A673 (cell line): ENCODE data around the gene MSANTD1. TPM values are rescaled to one million over a fixed set of nuclear protein-coding genes. Genes with fewer than 3 reads are reported as not detected.

Experiments used
- BruUV-seq: library from RNA; stranded (reverse); fragments of 400-500 nt; replicated peaks from 2 replicates; lab custom pipeline; 2021; lab: Mats Ljungman, UMichigan
- CTCF ChIA-PET: fragments of 300-600 bp; sonication (Branson Sonifier 250); formaldehyde crosslinking; loops from one replicate; lab custom pipeline; 2022; ENCODE audit warnings: antibody characterized with exemption; lab: Charles Lee
- POLR2A ChIA-PET: fragments of 300-600 bp; sonication (Branson Sonifier 250); formaldehyde crosslinking; loops from one replicate; lab custom pipeline; 2022; ENCODE audit warnings: antibody characterized with exemption; ENCODE audit not compliant: low non-redundant PET; lab: Charles Lee
- DNase-seq: peaks from one replicate; pipeline ENCODE4 v3.0.0-alpha.2; 2015; ENCODE audit warnings: low spot score
- H3K27ac ChIP-seq: fragments of 200-600 bp; sonication (generic); 2 replicates; pipeline ENCODE4 v1.5.1; 2016; ENCODE audit warnings: mixed run types, low read depth, mild to moderate bottlenecking, mixed read lengths, antibody characterized with exemption, low read length; ENCODE audit not compliant: poor library complexity, severe bottlenecking
- H3K27me3 ChIP-seq: fragments of 200-600 bp; sonication (generic); replicated peaks from 2 replicates; pipeline ENCODE4 v1.6.1; 2017; ENCODE audit warnings: mixed run types, low read depth, mild to moderate bottlenecking, mixed read lengths, antibody characterized with exemption, low read length; ENCODE audit not compliant: insufficient read depth, poor library complexity
- H3K36me3 ChIP-seq: fragments of 200-600 bp; sonication (generic); 2 replicates; pipeline ENCODE4 v1.6.1; 2016; ENCODE audit warnings: mixed run types, mild to moderate bottlenecking, mixed read lengths, antibody characterized with exemption, low read length; ENCODE audit not compliant: insufficient read depth, poor library complexity, severe bottlenecking
- H3K4me1 ChIP-seq: fragments of 200-600 bp; sonication (generic); 2 replicates; pipeline ENCODE4 v1.6.1; 2017; ENCODE audit warnings: mixed run types, mild to moderate bottlenecking, mixed read lengths, antibody characterized with exemption, low read length; ENCODE audit not compliant: insufficient read depth, poor library complexity, severe bottlenecking
- H3K4me3 ChIP-seq: fragments of 200-600 bp; sonication (generic); 2 replicates; pipeline ENCODE4 v1.5.1; 2016; ENCODE audit warnings: low read depth, mixed run types, mild to moderate bottlenecking, mixed read lengths, low read length; ENCODE audit not compliant: poor library complexity, severe bottlenecking
- H3K9me3 ChIP-seq: fragments of 200-600 bp; sonication (generic); 2 replicates; pipeline ENCODE4 v1.6.1; 2016; ENCODE audit warnings: mixed run types, low read depth, mild to moderate bottlenecking, mixed read lengths, antibody characterized with exemption, low read length; ENCODE audit not compliant: poor library complexity, severe bottlenecking
- EZH2 ChIP-seq: fragments of 200-600 bp; sonication (generic); IDR thresholded peaks from 2 replicates; pipeline ENCODE4 v1.6.1; 2017; ENCODE audit warnings: borderline replicate concordance, low read depth, mild to moderate bottlenecking, mixed read lengths, antibody characterized with exemption, low read length; ENCODE audit not compliant: poor library complexity, severe bottlenecking
- intact Hi-C: fragments of 100-400 bp; cut with micrococcal nuclease; formaldehyde crosslinking; loops from one replicate; pipeline ENCODE4 v1.10.0; 2022; ENCODE audit not compliant: unreplicated experiment
- total RNA-seq: library from RNA; stranded (reverse); gene quantifications from 2 replicates; pipeline ENCODE4 v1.2.3, GENCODE V29; 2021
- TF ChIP-seq, protein P1 (sequence below): fragments of 300-800, 200-600 bp; sonication (generic); conservative IDR thresholded peaks from 2 replicates; pipeline ENCODE4 v1.5.1; 2017; ENCODE audit warnings: low read depth, mild to moderate bottlenecking, antibody characterized with exemption, low read length, moderate library complexity, mixed read lengths

MSANTD1 gene
- total RNA-seq, 1 experiment from 2014 or later: 2.3 TPM

DNA sequence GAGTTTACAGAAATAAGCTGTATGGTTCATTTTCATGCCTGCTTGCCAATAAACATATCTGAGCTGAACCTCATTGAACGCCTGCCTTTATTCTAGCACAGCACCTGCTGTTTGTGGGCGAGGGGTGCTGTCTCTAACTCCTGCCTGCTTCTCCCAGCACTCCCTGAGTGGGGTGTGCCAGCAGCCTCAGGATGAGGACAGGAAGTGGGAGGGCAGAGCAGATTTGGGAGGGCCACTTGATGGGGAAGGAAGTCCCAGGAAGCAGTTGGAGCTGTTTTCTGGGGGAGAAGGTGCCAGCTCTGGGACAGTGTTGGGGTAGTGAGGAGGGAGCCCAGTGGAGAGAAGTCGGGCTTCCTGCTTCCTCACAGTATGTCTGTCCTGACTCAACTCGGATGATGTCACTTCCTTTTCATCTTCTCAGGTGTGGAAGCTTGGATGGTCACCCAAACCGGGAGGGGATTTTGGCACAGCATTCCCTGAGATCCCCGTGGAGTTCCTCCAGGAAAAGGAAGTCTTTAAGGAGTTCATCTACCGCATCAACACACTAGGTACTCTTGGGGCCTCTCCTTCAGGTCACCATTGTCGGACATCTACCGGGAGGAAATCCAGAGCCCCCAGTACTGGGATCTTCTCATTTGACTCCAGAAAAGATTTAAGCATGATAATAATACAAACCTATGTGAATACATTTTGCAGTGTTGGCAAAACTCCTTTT is 29.0 kb upstream of the MSANTD1 start:
- Histone ChIP-seq H3K27ac (no peak overlapping the region), H3K9me3 (no peaks in the 10 kb centered on the region), H3K27me3 (no peaks in the 10 kb centered on the region), H3K36me3 (peaks cover 52% of the 10 kb centered on the region), H3K4me1 (no peaks in the 10 kb centered on the region), H3K4me3 (no peak overlapping the region)
- DNase-seq: no peak
- BruUV-seq: no TSS peak
- TF ChIP-seq EZH2: no peak
- TF ChIP-seq, protein P1, sequence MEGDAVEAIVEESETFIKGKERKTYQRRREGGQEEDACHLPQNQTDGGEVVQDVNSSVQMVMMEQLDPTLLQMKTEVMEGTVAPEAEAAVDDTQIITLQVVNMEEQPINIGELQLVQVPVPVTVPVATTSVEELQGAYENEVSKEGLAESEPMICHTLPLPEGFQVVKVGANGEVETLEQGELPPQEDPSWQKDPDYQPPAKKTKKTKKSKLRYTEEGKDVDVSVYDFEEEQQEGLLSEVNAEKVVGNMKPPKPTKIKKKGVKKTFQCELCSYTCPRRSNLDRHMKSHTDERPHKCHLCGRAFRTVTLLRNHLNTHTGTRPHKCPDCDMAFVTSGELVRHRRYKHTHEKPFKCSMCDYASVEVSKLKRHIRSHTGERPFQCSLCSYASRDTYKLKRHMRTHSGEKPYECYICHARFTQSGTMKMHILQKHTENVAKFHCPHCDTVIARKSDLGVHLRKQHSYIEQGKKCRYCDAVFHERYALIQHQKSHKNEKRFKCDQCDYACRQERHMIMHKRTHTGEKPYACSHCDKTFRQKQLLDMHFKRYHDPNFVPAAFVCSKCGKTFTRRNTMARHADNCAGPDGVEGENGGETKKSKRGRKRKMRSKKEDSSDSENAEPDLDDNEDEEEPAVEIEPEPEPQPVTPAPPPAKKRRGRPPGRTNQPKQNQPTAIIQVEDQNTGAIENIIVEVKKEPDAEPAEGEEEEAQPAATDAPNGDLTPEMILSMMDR: no peak
- CTCF ChIA-PET: interaction anchor here (0.6 kb wide), 1 partner anchor 221 kb away, joined by 3 read pairs; no protein-coding TSS in a partner anchor
- intact Hi-C loops: no loop called here
- POLR2A ChIA-PET: no interaction called here

DNA sequence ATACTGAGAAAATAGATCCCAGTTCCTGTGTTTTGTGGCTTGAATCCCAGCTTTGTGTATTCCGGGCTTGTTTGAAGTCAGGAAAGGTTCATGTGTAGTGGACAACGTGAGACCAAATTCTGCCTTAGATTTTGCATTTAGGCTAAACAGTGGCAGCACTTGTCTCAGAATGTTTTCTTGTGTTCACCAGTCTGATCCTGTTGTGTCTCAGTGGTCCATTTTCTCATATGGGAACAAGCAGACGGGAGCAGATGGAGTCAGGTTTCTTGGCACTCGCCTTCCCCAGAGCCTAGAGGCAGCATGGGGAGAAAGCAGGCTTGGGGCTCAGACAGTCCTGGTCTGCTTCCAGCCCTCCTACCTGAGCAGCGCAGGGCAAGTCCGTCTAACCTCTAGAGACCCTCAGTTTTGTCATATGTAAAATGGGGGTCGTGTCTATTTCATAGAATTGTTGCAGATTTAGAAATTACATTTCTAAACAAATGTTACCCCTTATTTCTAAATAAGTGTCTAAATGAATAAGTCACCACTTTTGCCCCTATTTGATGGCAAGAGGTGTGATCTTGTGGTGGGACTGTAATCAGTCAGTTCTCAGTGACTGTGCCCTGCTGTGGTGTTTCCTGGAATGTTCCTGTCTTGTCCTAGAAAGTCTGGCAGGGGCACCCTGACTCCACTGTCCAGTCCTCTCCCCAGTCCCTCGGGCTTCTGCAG is 28.3 kb upstream of the MSANTD1 start:
- H3K27me3 ChIP-seq: no peaks in the 10 kb centered on the region
- no peak overlapping the region for H3K27ac ChIP-seq
- no peaks in the 10 kb centered on the region for H3K4me1 ChIP-seq
- peaks cover 48% of the 10 kb centered on the region for H3K36me3 ChIP-seq
- POLR2A ChIA-PET: no interaction called here
- H3K4me3 ChIP-seq: no peak overlapping the region
- BruUV-seq: no TSS peak
- CTCF ChIA-PET: no interaction called here
- DNase-seq: no peak
- TF ChIP-seq EZH2: no peak
- TF ChIP-seq, protein P1: no peak
- H3K9me3 ChIP-seq: no peaks in the 10 kb centered on the region
- intact Hi-C loops: no loop called here

DNA sequence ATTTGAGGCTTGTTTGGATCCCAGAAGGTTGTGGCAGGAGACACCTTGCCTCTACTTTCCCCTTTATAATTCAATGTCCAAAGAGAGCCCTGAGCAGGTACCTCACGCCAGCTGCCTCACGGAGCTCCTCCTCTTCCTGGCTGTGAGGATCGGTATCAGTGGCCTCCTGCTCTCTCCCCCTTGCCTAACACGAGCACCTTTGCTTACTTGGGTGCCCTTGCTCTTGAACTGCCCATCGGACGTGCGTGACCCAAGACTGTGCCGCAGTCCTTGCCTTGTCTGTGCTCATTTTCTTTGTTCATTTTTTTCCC is 27.8 kb upstream of the MSANTD1 start:
- Histone ChIP-seq H3K4me1 (no peaks in the 10 kb centered on the region), H3K27me3 (no peaks in the 10 kb centered on the region), H3K27ac (no peak overlapping the region), H3K4me3 (no peak overlapping the region), H3K36me3 (peaks cover 44% of the 10 kb centered on the region), H3K9me3 (no peaks in the 10 kb centered on the region)
- TF ChIP-seq EZH2: no peak
- TF ChIP-seq, protein P1: no peak
- POLR2A ChIA-PET: no interaction called here
- CTCF ChIA-PET: no interaction called here
- BruUV-seq: no TSS peak
- no peak for DNase-seq
- intact Hi-C loops: no loop called here
